Measurements from ENCODE around the gene SHISA2.

GRCh38 chr13:26045142-26045541 is 6.7 kb downstream of the SHISA2 start:
- TF ChIP-seq, protein P1, sequence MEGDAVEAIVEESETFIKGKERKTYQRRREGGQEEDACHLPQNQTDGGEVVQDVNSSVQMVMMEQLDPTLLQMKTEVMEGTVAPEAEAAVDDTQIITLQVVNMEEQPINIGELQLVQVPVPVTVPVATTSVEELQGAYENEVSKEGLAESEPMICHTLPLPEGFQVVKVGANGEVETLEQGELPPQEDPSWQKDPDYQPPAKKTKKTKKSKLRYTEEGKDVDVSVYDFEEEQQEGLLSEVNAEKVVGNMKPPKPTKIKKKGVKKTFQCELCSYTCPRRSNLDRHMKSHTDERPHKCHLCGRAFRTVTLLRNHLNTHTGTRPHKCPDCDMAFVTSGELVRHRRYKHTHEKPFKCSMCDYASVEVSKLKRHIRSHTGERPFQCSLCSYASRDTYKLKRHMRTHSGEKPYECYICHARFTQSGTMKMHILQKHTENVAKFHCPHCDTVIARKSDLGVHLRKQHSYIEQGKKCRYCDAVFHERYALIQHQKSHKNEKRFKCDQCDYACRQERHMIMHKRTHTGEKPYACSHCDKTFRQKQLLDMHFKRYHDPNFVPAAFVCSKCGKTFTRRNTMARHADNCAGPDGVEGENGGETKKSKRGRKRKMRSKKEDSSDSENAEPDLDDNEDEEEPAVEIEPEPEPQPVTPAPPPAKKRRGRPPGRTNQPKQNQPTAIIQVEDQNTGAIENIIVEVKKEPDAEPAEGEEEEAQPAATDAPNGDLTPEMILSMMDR (IDR thresholded peaks at IDR 0.05), result no peak
- TF ChIP-seq POLR2A (IDR thresholded peaks at IDR 0.05), result no peak
